OCI-LY7 (cell line): ENCODE results near the gene DROSHA.

Experiments
- EZH2phosphoT487 ChIP-seq: fragments of 200-600 bp; sonication (generic); IDR thresholded peaks from 2 replicates; pipeline ENCODE4 v1.6.1; 2018; ENCODE audit warnings: low read depth, borderline replicate concordance, mild to moderate bottlenecking, mixed run types, antibody characterized with exemption, low read length, moderate library complexity, mixed read lengths
- TF ChIP-seq, protein P1 (sequence below): fragments of 200-600 bp; sonication (generic); conservative IDR thresholded peaks from 2 replicates; pipeline ENCODE4 v1.5.1; 2014; ENCODE audit warnings: mild to moderate bottlenecking, antibody characterized with exemption, low read length, moderate library complexity, mixed read lengths

DNA sequence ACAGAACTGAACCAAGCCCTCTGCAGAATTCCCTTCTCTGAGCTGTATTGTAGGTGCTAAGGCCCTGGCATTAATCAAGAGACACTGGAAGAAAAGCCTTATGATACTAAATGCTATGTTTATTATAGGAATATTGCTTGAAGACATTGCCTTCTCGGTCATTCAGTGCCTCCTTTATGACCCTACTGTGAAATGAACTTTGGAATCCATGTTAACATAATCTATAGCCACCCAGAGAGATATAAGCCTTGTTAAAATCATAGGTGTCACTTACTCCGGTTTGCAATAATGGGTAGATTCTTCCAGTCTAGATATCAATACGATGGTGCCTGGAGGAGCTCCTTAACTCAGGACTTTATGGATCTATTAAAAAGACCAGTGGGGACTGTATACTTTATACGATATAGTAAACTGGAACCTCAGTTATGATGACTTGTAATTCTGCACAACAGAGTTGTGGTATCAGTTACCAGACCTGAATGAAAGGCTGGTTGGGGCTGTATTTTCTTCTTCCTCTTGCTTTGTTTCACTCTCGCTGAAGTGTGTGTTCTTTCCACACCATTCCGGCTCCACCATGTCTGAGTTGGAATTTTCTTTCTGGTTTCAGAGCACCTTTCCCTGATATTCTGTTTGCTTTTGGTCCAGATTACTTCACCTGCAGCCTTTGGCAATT lies 154.5 kb downstream of the DROSHA start:
- TF ChIP-seq, protein P1, sequence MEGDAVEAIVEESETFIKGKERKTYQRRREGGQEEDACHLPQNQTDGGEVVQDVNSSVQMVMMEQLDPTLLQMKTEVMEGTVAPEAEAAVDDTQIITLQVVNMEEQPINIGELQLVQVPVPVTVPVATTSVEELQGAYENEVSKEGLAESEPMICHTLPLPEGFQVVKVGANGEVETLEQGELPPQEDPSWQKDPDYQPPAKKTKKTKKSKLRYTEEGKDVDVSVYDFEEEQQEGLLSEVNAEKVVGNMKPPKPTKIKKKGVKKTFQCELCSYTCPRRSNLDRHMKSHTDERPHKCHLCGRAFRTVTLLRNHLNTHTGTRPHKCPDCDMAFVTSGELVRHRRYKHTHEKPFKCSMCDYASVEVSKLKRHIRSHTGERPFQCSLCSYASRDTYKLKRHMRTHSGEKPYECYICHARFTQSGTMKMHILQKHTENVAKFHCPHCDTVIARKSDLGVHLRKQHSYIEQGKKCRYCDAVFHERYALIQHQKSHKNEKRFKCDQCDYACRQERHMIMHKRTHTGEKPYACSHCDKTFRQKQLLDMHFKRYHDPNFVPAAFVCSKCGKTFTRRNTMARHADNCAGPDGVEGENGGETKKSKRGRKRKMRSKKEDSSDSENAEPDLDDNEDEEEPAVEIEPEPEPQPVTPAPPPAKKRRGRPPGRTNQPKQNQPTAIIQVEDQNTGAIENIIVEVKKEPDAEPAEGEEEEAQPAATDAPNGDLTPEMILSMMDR, result no peak
- no peak for TF ChIP-seq EZH2phosphoT487
